ENCODE results near the gene RASA3. TPM values are rescaled to one million over a fixed set of nuclear protein-coding genes. Genes with fewer than 3 reads are reported as not detected.

Gene RASA3
- total RNA-seq, 1 donor from 2014 or later = 2.9 TPM

DNA sequence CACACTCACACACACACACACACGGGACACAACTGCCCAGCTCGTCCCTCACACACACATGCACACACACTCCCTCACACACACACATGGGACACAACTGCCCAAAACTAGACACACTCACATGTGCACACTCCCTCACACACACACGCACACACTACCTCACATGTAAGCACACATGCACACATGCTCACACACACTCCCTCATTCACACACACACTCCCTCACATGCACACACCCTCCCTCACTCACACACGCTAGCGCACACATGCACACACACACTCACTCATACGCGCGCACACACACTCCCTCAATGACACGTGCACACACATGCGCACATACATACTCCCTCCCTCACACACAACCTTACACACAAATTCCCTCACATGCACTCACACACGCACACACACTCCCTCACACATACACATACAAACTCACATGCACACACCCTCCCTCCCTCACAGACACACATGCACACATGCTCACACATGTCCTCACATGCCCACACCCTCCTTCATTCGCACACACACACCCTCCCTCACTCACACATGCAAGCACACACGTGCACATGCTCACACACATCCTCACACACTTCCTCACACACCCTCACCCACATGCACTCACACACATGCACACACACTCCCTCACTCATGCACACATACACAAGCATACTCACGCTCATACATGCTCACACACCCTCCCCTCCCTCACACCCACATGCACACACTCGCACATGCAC lies 9.0 kb upstream of the RASA3 start:
- H3K27ac Mint-ChIP-seq = no peak overlapping the region
- H3K36me3 ChIP-seq = no peaks in the 10 kb centered on the region
- H3K4me3 ChIP-seq = no peak overlapping the region
- H3K9me3 Mint-ChIP-seq = no peaks in the 10 kb centered on the region
- H3K4me1 Mint-ChIP-seq = peaks cover 21% of the 10 kb centered on the region
- no peaks in the 10 kb centered on the region for H3K4me1 ChIP-seq
- H2AFZ ChIP-seq (replicated peaks) = no peak overlapping the region
- no peak overlapping the region for H3K4me2 ChIP-seq
- H4K20me1 ChIP-seq (ENCODE audit: low read depth) = no peaks in the 10 kb centered on the region
- no peak overlapping the region for H3K4me3 Mint-ChIP-seq
- DNase-seq (ENCODE audit: low spot score) = no peak
- no peaks in the 10 kb centered on the region for H3K9me3 ChIP-seq (ENCODE audit: low read depth)
- no peak overlapping the region for H3K27ac ChIP-seq
- no peaks in the 10 kb centered on the region for H3K27me3 ChIP-seq
- peaks cover 11% of the 10 kb centered on the region for H3K27me3 Mint-ChIP-seq (ENCODE audit: insufficient read depth, low read depth)
- TF ChIP-seq EZH2phosphoT487 (IDR thresholded peaks at IDR 0.05) (no peak), EZH2 (IDR thresholded peaks at IDR 0.05) (no peak)
- TF ChIP-seq, protein P1, sequence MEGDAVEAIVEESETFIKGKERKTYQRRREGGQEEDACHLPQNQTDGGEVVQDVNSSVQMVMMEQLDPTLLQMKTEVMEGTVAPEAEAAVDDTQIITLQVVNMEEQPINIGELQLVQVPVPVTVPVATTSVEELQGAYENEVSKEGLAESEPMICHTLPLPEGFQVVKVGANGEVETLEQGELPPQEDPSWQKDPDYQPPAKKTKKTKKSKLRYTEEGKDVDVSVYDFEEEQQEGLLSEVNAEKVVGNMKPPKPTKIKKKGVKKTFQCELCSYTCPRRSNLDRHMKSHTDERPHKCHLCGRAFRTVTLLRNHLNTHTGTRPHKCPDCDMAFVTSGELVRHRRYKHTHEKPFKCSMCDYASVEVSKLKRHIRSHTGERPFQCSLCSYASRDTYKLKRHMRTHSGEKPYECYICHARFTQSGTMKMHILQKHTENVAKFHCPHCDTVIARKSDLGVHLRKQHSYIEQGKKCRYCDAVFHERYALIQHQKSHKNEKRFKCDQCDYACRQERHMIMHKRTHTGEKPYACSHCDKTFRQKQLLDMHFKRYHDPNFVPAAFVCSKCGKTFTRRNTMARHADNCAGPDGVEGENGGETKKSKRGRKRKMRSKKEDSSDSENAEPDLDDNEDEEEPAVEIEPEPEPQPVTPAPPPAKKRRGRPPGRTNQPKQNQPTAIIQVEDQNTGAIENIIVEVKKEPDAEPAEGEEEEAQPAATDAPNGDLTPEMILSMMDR (IDR thresholded peaks at IDR 0.05) = no peak
- H3K9ac ChIP-seq = no peak overlapping the region
- no peaks in the 10 kb centered on the region for H3K79me2 ChIP-seq (ENCODE audit: low read depth)
- H3F3A ChIP-seq (ENCODE audit: low read depth) = peaks cover 9% of the 10 kb centered on the region
- H3K36me3 Mint-ChIP-seq = no peaks in the 10 kb centered on the region

DNA sequence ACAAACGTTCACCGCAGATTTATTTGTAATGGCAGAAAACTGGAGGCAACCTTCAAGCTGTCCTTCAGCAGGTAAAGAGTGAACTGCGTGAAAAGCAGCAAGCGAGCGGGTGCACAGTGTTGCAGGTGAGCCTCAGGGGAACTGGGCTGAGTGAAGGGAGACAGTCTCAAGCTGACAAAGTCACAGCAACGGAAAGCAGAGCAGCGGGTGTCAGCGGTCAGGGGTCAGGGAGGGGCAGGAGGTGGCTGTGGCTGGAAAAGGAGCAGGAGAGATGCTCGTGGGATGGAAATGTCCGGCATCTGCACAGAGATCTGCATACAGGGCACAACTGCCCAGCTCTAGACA lies 8.5 kb upstream of the RASA3 start:
- Mint-ChIP-seq H3K4me3 (no peak overlapping the region), H3K9me3 (no peaks in the 10 kb centered on the region), H3K4me1 (peaks cover 17% of the 10 kb centered on the region), H3K36me3 (no peaks in the 10 kb centered on the region), H3K27ac (no peak overlapping the region), H3K27me3 (ENCODE audit: insufficient read depth, low read depth) (peaks cover 11% of the 10 kb centered on the region)
- H3K79me2 ChIP-seq (ENCODE audit: low read depth) = no peaks in the 10 kb centered on the region
- peaks cover 9% of the 10 kb centered on the region for H3F3A ChIP-seq (ENCODE audit: low read depth)
- DNase-seq (ENCODE audit: low spot score) = no peak
- no peaks in the 10 kb centered on the region for H3K27me3 ChIP-seq
- no peak overlapping the region for H2AFZ ChIP-seq (replicated peaks)
- H3K9me3 ChIP-seq (ENCODE audit: low read depth) = no peaks in the 10 kb centered on the region
- H3K27ac ChIP-seq = no peak overlapping the region
- H3K36me3 ChIP-seq = no peaks in the 10 kb centered on the region
- TF ChIP-seq EZH2phosphoT487 (IDR thresholded peaks at IDR 0.05) (no peak), EZH2 (IDR thresholded peaks at IDR 0.05) (no peak)
- TF ChIP-seq, protein P1 (IDR thresholded peaks at IDR 0.05) = no peak
- H3K4me1 ChIP-seq = no peaks in the 10 kb centered on the region
- H3K4me3 ChIP-seq = no peak overlapping the region
- H3K9ac ChIP-seq = no peak overlapping the region
- no peaks in the 10 kb centered on the region for H4K20me1 ChIP-seq (ENCODE audit: low read depth)
- no peak overlapping the region for H3K4me2 ChIP-seq

DNA sequence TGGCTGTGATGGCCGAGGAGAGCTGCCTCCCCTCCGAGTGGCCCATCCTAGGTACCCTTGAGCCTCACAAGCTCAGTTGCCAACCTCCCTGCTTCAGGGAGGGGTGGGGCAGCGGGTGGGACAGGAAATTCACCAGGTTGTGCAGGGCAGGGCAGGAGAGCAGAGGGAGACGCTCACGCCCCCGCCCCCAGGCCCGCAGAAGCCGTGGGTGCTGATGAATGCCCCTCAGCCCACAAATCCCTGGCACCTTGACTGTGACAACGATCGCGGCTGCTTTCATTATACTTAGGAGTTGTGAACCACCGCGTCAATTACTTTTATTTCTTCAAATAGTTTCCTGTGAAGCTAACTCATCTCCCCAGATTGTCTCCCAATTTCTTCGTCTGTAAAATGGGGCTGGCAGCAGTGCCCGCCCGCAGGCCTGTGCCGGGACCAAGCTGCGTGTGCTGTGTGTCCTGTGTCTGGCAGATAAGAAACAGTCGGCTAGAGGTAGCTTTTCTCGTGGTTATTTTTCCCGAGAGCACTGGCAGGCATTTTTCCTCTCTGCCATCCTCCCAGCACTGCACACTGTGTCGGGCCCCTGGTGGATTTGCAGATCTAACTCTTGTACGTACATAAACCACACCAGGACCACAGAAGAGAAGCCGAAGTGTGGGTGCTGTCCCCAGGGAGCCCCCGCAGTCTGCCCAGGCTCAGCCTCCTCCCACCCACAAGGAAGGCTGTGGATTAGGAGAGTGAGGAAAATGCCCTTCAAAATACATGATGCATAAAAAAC lies 7.9 kb upstream of the RASA3 start:
- Histone ChIP-seq H3K27me3 (no peaks in the 10 kb centered on the region), H3K4me2 (no peak overlapping the region), H3K27ac (no peak overlapping the region), H3K4me3 (no peak overlapping the region), H3K9me3 (ENCODE audit: low read depth) (no peaks in the 10 kb centered on the region), H3K4me1 (peaks cover under 1% of the 10 kb centered on the region), H3F3A (ENCODE audit: low read depth) (peaks cover 11% of the 10 kb centered on the region), H3K9ac (no peak overlapping the region), H4K20me1 (ENCODE audit: low read depth) (no peaks in the 10 kb centered on the region), H2AFZ (replicated peaks) (no peak overlapping the region), H3K36me3 (no peaks in the 10 kb centered on the region), H3K79me2 (ENCODE audit: low read depth) (no peaks in the 10 kb centered on the region)
- Mint-ChIP-seq H3K9me3 (no peaks in the 10 kb centered on the region), H3K36me3 (no peaks in the 10 kb centered on the region), H3K4me3 (no peak overlapping the region), H3K4me1 (peaks cover 14% of the 10 kb centered on the region), H3K27ac (no peak overlapping the region), H3K27me3 (ENCODE audit: insufficient read depth, low read depth) (peaks cover 11% of the 10 kb centered on the region)
- DNase-seq (ENCODE audit: low spot score) = no peak
- TF ChIP-seq, protein P1 (IDR thresholded peaks at IDR 0.05) = no peak
- TF ChIP-seq EZH2phosphoT487 (IDR thresholded peaks at IDR 0.05) = no peak
- TF ChIP-seq EZH2 (IDR thresholded peaks at IDR 0.05) = no peak

All from neural progenitor cell (in vitro differentiated cells).